HCT116 (cell line): ENCODE data around the gene PCDH9.

ENCODE experiments used
- CBX3 ChIP-seq: IDR thresholded peaks from 2 replicates; pipeline ENCODE4 v1.6.1; 2012; ENCODE audit warnings: low read depth
- CEBPB ChIP-seq: IDR thresholded peaks from 2 replicates; pipeline ENCODE4 v1.6.1; 2012; ENCODE audit warnings: low read depth
- CTCF ChIP-seq, 3 experiments: fragments of 200-600 bp in 1 of 3; sonication (generic) in 1 of 3; IDR thresholded peaks in 2 of 3; conservative IDR thresholded peaks in 1 of 3; 2 replicates each; pipeline ENCODE4 v1.5.1; 2012 to 2017; ENCODE audit warnings: low read depth in 2 of 3, low read length in 2 of 3, antibody characterized with exemption in 1 of 3, borderline replicate concordance in 1 of 3, control low read depth in 1 of 3, mild to moderate bottlenecking in 1 of 3, mixed read lengths in 1 of 3, mixed run types in 1 of 3, moderate library complexity in 1 of 3; ENCODE audit not compliant: insufficient read depth in 1 of 3
- EGR1 ChIP-seq: IDR thresholded peaks from 2 replicates; pipeline ENCODE4 v1.6.1; 2012; ENCODE audit warnings: low read depth
- EZH2 ChIP-seq: fragments of 200-600 bp; sonication (generic); IDR thresholded peaks from 2 replicates; pipeline ENCODE4 v1.6.1; 2017; ENCODE audit warnings: antibody characterized with exemption, mixed run types
- FOSL1 ChIP-seq: IDR thresholded peaks from 2 replicates; pipeline ENCODE4 v1.6.1; 2012; ENCODE audit warnings: low read depth
- MAX ChIP-seq: IDR thresholded peaks from 2 replicates; pipeline ENCODE4 v1.6.1; 2012
- POLR2A ChIP-seq: IDR thresholded peaks from 2 replicates; pipeline ENCODE4 v1.7.0; 2011; ENCODE audit warnings: borderline replicate concordance; ENCODE audit not compliant: insufficient read depth, insufficient read length; ENCODE audit errors: extremely low read depth
- POLR2AphosphoS5 ChIP-seq: IDR thresholded peaks from 2 replicates; pipeline ENCODE4 v1.6.1; 2011; ENCODE audit warnings: mild to moderate bottlenecking, low read depth, low read length, moderate library complexity
- SIN3A ChIP-seq: IDR thresholded peaks from 2 replicates; pipeline ENCODE4 v1.6.1; 2012; ENCODE audit warnings: low read depth
- SRF ChIP-seq: IDR thresholded peaks from 2 replicates; pipeline ENCODE4 v1.6.1; 2012; ENCODE audit warnings: low read depth
- TCF7L2 ChIP-seq: IDR thresholded peaks from 2 replicates; pipeline ENCODE4 v1.7.0; 2011; ENCODE audit warnings: borderline replicate concordance, inconsistent platforms; ENCODE audit not compliant: insufficient read depth, insufficient read length; ENCODE audit errors: extremely low read depth
- YY1 ChIP-seq: IDR thresholded peaks from 2 replicates; pipeline ENCODE4 v1.6.1; 2011; ENCODE audit warnings: low read length, low read depth, moderate library complexity, mild to moderate bottlenecking; ENCODE audit not compliant: insufficient replicate concordance; ENCODE audit errors: extremely low read depth
- TF ChIP-seq, protein P1 (sequence below): IDR thresholded peaks from 2 replicates; pipeline ENCODE4 v1.6.1; 2012; ENCODE audit warnings: low read depth

DNA sequence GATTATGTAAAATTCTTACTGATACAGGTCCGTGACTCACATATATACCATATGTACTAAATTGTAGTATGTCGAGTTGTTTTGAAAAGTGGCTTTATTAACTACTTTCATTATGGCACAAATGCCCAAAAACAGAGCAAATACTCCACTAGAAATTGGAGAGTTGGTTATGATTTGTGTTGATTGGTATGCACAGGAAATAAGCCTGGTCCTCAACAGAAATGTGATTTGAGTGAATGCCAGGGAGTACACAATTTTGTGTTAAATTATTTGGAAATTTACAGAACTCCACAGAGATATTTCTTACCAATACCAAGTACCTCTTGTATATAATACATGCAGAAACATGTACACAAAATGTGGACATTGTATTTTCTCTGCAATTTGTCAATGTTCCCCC lies 676.7 kb downstream of the PCDH9 start:
- TF ChIP-seq CTCF (IDR thresholded peaks at IDR 0.05 in 2 of 3, conservative IDR thresholded peaks at IDR 0.05 in 1 of 3; ENCODE audit: borderline replicate concordance in 1 of 3, insufficient read depth in 1 of 3, low read depth in 2 of 3, low read length in 2 of 3) = no peak
- no peak for TF ChIP-seq SRF
- no peak for TF ChIP-seq POLR2A
- TF ChIP-seq, protein P1, sequence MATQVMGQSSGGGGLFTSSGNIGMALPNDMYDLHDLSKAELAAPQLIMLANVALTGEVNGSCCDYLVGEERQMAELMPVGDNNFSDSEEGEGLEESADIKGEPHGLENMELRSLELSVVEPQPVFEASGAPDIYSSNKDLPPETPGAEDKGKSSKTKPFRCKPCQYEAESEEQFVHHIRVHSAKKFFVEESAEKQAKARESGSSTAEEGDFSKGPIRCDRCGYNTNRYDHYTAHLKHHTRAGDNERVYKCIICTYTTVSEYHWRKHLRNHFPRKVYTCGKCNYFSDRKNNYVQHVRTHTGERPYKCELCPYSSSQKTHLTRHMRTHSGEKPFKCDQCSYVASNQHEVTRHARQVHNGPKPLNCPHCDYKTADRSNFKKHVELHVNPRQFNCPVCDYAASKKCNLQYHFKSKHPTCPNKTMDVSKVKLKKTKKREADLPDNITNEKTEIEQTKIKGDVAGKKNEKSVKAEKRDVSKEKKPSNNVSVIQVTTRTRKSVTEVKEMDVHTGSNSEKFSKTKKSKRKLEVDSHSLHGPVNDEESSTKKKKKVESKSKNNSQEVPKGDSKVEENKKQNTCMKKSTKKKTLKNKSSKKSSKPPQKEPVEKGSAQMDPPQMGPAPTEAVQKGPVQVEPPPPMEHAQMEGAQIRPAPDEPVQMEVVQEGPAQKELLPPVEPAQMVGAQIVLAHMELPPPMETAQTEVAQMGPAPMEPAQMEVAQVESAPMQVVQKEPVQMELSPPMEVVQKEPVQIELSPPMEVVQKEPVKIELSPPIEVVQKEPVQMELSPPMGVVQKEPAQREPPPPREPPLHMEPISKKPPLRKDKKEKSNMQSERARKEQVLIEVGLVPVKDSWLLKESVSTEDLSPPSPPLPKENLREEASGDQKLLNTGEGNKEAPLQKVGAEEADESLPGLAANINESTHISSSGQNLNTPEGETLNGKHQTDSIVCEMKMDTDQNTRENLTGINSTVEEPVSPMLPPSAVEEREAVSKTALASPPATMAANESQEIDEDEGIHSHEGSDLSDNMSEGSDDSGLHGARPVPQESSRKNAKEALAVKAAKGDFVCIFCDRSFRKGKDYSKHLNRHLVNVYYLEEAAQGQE = no peak
- no peak for TF ChIP-seq POLR2AphosphoS5
- no peak for TF ChIP-seq EZH2
- TF ChIP-seq CBX3 = no peak
- no peak for TF ChIP-seq YY1
- TF ChIP-seq SIN3A = no peak
- no peak for TF ChIP-seq CEBPB
- TF ChIP-seq MAX = no peak
- no peak for TF ChIP-seq EGR1
- TF ChIP-seq TCF7L2 = no peak
- TF ChIP-seq FOSL1 = no peak
